A549 treated with DMSO at 1 μM for 4 hours (cell line): ENCODE measurements around the gene SYNPO2. TPM values are rescaled to one million over a fixed set of nuclear protein-coding genes. Genes with fewer than 3 reads are reported as not detected.

Source experiments
- total RNA-seq: library from RNA; stranded (reverse); fragments of 200-300 nt; extraction: Qiagen RNA extraction; gene quantifications from 5 replicates; pipeline ENCODE4 v1.2.3, GENCODE V29; 2022; ENCODE audit warnings: low read depth

SYNPO2 gene, protein sequence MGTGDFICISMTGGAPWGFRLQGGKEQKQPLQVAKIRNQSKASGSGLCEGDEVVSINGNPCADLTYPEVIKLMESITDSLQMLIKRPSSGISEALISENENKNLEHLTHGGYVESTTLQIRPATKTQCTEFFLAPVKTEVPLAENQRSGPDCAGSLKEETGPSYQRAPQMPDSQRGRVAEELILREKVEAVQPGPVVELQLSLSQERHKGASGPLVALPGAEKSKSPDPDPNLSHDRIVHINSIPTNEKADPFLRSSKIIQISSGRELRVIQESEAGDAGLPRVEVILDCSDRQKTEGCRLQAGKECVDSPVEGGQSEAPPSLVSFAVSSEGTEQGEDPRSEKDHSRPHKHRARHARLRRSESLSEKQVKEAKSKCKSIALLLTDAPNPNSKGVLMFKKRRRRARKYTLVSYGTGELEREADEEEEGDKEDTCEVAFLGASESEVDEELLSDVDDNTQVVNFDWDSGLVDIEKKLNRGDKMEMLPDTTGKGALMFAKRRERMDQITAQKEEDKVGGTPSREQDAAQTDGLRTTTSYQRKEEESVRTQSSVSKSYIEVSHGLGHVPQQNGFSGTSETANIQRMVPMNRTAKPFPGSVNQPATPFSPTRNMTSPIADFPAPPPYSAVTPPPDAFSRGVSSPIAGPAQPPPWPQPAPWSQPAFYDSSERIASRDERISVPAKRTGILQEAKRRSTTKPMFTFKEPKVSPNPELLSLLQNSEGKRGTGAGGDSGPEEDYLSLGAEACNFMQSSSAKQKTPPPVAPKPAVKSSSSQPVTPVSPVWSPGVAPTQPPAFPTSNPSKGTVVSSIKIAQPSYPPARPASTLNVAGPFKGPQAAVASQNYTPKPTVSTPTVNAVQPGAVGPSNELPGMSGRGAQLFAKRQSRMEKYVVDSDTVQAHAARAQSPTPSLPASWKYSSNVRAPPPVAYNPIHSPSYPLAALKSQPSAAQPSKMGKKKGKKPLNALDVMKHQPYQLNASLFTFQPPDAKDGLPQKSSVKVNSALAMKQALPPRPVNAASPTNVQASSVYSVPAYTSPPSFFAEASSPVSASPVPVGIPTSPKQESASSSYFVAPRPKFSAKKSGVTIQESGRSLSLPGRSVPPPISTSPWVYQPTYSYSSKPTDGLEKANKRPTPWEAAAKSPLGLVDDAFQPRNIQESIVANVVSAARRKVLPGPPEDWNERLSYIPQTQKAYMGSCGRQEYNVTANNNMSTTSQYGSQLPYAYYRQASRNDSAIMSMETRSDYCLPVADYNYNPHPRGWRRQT
- 0.83 to 1.8 TPM (median 1.6 TPM) in 5 replicates for total RNA-seq

DNA sequence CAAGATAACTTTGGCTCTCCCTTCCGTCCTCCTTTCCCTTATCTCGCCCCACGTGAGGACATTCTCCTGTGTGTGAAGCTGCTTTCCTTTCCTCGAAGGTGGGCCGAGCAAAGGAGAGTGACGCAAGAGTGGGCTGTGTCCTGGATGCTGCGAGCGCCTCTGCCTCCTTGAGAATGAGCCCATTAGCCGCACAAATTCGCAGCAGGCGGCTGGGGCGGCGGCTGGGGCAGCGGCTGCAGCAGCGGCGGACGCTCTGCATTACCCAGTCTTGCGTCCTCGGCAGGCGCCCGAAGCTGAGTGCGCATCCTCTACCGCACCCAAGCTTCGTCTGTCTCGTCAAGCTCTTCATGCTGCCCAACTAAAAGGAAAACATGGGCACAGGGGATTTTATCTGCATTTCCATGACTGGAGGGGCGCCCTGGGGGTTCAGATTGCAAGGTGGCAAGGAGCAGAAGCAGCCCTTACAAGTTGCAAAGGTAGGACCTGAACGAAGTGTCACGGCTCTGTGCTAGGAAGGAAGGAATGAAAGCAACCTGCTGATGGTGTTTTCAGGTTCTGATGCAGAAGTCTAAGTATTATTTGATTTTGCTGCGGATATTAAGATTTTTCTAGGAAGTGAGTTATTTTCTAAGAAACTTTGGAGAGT is at the start of gene SYNPO2:
TSS of gene SYNPO2 (plus strand) at position 189 of the 646 bp plus-strand sequence. CDS start at position 372, 183 bp downstream.

Other genes with a start within 250 kb of the SYNPO2 start
- gene METTL14, start 203.5 kb upstream of the SYNPO2 start, total RNA-seq, result 13.4 to 23.8 TPM (median 17.4 TPM) in 5 replicates
- gene SEC24D, start 52.7 kb upstream of the SYNPO2 start, total RNA-seq, result 14.4 to 18.7 TPM (median 17.3 TPM) in 5 replicates
- gene MYOZ2, start 247.0 kb downstream of the SYNPO2 start, total RNA-seq, result 0.02 TPM in 1 of 5 replicates, not detected in the others